Daoy (cell line): ENCODE results near the gene FOXI2. TPM values are rescaled to one million over a fixed set of nuclear protein-coding genes. Genes with fewer than 3 reads are reported as not detected.

Source experiments
- DNase-seq: peaks from one replicate; pipeline ENCODE4 v3.0.0-alpha.2; 2015; ENCODE audit warnings: low read depth
- total RNA-seq: library from RNA; depleted of rRNA; stranded (reverse); fragments of >200 nt; shearing (Covaris generic); gene quantifications from 2 replicates; pipeline ENCODE4 v1.2.3, GENCODE V29; 2014; rRNA removed

FOXI2 gene
- 0.06 TPM in 1 of 2 replicates, not detected in the other for total RNA-seq

- no peak for DNase-seq
Measured at GRCh38 chr10:127736915-127737562, at the start of gene FOXI2. FOXI2 (plus strand) TSS chr10:127737185; CDS start chr10:127737274, 89 bp downstream.

DNA sequence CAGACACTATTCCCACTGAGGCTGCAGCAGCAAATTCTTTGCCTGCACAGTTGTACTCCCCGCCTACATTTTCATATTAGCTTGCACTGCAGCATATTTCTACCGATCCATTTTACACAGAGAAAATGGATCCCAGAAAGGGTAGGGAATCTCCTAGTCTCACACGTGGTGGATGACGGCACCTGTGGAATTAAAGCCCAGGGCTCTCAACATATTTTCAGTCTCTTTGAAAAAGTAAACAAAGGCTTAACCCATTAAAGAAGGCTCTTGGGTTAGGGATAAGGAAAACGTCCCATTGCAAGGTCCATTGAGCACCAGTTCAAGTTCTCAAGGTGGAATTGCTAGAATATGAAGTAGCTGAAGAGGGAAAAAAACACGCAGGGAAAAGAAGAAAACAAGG is 49.4 kb upstream of the FOXI2 start:
- DNase-seq, result no peak

DNA sequence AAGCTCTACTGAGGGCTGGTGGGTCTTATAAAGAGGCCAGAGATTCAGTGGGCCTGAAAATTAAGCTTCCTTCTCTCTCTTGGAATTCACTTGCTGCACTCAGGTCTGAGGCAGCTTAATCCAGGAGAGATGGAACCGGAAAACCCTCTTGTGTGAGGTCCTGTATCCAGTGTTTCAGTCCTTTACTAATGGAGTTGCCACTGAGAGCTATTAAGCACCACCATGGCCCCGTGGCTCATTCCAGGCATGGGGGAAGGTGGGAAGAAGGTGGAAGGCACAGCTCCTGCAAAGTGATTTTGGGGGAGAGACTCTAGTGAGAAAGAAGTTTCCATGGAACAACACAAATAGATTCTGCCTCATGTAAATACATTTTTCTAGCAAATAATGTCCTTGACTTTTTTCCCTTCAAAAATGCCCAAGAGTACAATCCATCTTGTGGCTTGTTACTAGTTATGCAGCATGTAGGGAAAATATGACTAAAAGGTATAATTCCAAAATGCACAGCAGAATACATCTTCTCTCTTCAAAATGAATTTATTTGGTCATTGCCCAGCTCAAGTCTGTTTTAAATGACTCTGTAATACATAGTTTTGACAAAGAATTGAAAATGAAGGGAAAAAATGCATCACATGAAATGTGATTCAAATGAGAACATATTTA is 46.7 kb upstream of the FOXI2 start:
- no peak for DNase-seq

- peak; percentile 76 for DNase-seq
Measured at GRCh38 chr10:127694580-127695193, 42.3 kb upstream of the FOXI2 start.

GRCh38 chr10:127695431-127695830 is 41.6 kb upstream of the FOXI2 start:
- DNase-seq, result no peak

GRCh38 chr10:127698886-127699285 is 38.1 kb upstream of the FOXI2 start:
- DNase-seq, result no peak

GRCh38 chr10:127699311-127699710 is 37.7 kb upstream of the FOXI2 start:
- DNase-seq, result no peak

- no peak for DNase-seq
Measured at GRCh38 chr10:127702271-127702670, 34.7 kb upstream of the FOXI2 start.

DNA sequence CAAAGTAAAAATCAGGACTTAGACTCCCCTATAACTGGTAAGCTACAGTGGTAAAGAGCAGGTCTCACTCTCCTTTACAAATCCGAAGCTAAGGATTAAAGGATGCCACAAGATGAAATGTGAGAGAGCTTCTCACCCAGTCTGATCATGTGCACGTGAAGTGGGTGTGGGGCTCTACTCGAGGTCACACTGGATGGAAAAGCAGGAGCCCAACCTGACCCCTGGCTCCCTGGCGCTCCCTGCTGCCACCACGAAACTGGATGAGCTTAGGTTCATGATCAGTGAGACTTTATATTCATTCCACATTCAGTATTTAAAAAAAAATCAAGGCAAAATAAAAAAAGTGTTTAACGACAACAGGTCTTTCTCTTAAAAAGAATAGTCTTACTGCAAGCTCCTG is 21.7 kb upstream of the FOXI2 start:
- no peak for DNase-seq

GRCh38 chr10:127715782-127716378 is 21.1 kb upstream of the FOXI2 start:
- no peak for DNase-seq

DNA sequence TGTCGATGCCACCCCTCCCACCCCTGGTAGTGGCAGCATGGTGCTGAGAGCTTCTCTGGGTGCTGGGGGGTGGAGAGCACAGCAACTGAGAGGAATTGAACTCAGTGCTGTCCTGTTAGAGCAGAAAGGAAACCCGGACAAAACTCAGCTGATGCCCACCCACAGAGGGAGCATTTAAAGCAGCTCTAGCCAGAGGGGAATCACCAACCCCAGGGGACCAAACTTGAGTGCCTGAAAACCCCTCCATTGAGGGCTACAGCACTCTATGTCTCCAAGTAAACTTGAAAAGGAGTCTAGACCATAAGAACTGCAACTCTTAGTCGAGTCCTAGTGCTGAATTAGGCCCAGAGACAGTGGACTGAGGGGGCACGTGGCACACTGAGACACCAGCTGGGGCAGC is 16.8 kb upstream of the FOXI2 start:
- no peak for DNase-seq

- no peak for DNase-seq
Measured at GRCh38 chr10:127720903-127721302, 16.1 kb upstream of the FOXI2 start.

DNA sequence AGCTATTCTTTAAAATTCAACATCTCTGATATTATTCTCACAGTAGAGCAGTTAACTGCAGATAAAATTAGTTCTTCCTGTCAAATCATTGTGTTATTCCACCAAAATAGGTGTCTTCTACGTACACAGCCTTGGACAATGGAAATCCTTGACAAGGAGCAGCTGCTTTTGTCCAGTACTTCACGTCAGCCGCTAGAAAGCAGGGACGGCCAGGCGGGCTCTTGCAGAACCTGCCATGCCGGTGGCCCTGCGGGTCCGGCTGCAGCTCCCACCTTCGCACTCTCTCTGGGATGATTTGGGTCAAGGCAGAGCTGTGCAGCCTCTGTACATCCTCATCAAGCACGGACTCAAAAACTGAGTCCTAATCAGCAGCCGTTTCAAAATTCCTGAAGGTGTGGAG is 2.2 kb upstream of the FOXI2 start:
- DNase-seq, result no peak

GRCh38 chr10:127735156-127735555 is 1.8 kb upstream of the FOXI2 start:
- no peak for DNase-seq

DNA sequence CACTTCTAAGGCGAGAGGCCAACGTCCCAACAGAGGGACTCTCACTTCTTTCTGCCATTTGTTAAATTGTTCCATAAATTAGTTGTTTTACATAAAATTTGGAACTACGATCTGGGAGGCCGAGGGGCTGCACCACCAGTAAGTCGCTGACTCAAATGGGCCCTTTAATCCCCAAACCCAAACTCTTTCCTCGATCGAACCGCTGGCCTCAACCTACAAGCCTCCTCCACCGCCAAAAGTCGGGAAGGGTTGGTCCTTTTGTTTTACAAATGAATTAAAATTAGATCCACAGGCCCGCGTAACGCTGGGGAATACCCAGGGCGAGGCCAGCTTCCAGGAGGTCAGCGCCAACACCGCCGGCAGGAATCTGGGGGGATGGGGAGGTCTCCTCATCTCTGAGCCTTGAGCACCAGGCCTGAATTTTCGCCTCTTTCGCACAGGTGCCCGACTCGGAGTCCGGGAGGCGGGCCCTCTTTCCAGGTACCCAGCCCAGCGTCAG is 1.2 kb upstream of the FOXI2 start:
- no peak for DNase-seq

DNA sequence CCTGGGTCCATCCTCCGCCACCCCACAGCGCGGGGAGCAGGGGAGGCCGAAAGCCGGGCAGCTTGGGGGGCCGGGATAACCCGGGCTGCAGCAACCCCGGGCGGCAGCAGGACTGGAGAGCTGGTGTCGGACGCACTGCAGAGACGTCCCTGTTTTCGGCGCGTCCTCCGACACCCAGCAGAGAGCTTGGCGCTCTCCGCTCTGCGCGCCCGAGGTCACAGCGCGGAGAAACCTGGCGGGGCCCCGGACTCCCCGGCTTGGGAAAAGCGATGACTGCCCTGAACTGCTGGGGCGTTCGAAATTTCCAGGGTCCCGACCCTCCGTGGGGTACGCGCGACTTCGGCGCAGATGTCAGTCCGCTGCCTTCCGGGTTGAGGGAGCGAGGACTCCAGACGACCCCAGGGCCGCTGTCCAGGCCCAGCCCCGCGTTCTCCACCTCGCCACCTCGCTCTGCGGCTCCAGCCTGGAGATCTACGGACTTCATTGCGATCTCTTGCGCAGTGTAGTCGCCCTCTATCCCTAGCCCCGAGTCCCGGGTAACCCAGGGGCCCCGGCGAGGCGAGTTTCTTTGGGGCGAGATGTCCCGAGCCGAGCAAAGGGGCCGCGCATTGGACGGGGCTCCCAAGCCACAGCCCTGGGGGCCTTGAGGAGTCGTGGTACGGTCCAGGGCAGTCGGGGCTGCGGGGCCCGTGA is 617 bp upstream of the FOXI2 start:
- DNase-seq, result no peak

DNA sequence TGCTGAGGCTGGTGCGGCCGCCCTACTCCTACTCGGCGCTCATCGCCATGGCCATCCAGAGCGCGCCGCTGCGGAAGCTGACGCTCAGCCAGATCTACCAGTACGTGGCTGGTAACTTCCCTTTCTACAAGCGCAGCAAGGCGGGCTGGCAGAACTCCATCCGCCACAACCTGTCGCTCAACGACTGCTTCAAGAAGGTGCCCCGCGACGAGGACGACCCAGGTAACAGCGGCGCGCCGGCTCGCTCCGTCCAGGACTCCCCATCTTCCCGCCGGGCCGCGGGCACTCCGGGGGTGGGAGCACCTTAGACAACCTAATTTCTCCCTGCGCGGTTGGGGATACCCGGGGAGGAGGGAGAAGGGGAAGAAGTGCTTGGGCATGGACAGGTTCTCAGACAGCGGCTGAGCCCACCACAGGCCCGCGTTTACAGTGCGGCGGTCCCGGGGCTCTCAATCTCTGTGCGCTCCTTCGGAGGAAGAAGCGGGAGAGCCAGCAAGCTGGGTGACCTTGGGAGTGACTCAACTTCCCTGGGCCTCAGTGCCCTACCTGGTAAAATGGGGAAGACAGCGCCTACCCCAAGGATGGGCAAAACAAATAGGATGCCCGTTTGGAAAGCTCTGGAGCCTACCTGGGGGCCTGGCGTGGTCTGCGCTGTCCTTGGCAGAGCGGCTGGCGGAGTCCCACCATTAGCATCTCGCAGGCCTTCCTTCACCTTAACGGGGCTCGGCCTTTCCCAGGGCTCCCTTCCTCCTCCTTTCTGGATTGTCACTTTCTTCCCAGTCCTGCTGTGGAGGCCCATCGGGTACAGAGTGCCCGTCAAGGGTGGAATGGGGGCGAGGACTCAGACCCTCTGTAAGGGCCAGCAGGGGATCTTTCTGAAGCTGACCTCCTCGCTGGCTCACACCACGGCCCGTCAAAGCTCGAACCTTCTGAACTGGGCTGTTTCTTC is 852 bp downstream of the FOXI2 start:
- DNase-seq, result no peak

- no peak for DNase-seq
Measured at GRCh38 chr10:127738512-127739424, 1.8 kb downstream of the FOXI2 start.

GRCh38 chr10:127739908-127740307 is 2.9 kb downstream of the FOXI2 start:
- no peak for DNase-seq

DNA sequence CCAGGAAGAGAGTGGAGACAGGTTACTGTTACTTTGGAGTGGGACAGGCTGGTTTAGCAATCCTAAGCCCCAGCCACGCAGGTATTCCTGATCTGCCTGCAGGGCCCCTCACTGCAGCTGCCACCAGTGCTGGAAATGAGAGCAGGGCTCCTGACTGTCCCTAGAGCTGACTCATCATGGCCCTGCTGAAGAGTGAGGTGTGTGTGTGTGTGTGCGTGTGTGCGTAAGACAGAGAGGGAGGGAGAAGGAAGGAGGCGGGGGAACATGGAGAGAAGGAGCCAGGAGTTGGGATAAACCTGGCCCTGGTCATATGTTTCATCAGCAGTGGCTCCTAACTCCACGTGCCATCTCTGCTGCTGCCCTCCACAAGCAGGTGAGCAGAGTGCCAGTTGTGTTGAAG is 3.6 kb downstream of the FOXI2 start:
- peak; percentile 33 for DNase-seq
